NCI-H128 (cell line): ENCODE results near the gene FHIP1B.

ENCODE experiments used
- DNase-seq: peaks from one replicate; lab custom pipeline; 2025; ENCODE audit not compliant: unreplicated experiment; lab: John Stamatoyannopoulos, UW

Gene FHIP1B

GRCh38 chr11:6203327-6203726, 31.1 kb downstream of the FHIP1B start:
- DNase-seq, result no peak

- DNase-seq, result no peak
Observed at GRCh38 chr11:6202041-6202440, 32.4 kb downstream of the FHIP1B start.

GRCh38 chr11:6201481-6201880, 33.0 kb downstream of the FHIP1B start:
- DNase-seq, result no peak

GRCh38 chr11:6200975-6201374, 33.5 kb downstream of the FHIP1B start:
- DNase-seq, result no peak

GRCh38 chr11:6199174-6199810, 35.1 kb downstream of the FHIP1B start, which contains the start of gene OR52W1:
OR52W1 (plus strand) TSS chr11:6199224; CDS start chr11:6199224, 0 bp downstream.
- no peak for DNase-seq

- no peak for DNase-seq
Observed at GRCh38 chr11:6197466-6198200, 36.8 kb downstream of the FHIP1B start.

- DNase-seq, result no peak
Observed at GRCh38 chr11:6196396-6196795, 38.0 kb downstream of the FHIP1B start.

- no peak for DNase-seq
Observed at GRCh38 chr11:6194065-6194581, 40.3 kb downstream of the FHIP1B start.

- DNase-seq, result no peak
Observed at GRCh38 chr11:6191742-6192141, 42.7 kb downstream of the FHIP1B start.

- no peak for DNase-seq
Observed at GRCh38 chr11:6175440-6175839, 59.0 kb downstream of the FHIP1B start.

- DNase-seq, result no peak
Observed at GRCh38 chr11:6170226-6170625, 64.2 kb downstream of the FHIP1B start, which contains the start of gene OR52B2. OR52B2 (minus strand) TSS chr11:6170326; CDS start chr11:6170326, 0 bp downstream.
